Superior temporal gyrus (tissue), 1 donor: Measurements from ENCODE around the gene MYH16.
"Not testable (repeated sequence)": the region's sequence is repeated elsewhere in the genome, so short reads cannot be mapped to it uniquely, and the experiment has no call there.

Source experiments
- DNase-seq: peaks from one replicate; pipeline ENCODE4 v3.0.0-alpha.2; 2016; ENCODE audit errors: extremely low spot score

The MYH16 gene

GRCh38 chr7:99355098-99355497 is 82.5 kb downstream of the MYH16 start:
- no peak for DNase-seq

- peak; percentile 68 for DNase-seq
Observed at GRCh38 chr7:99357701-99358490, 85.3 kb downstream of the MYH16 start.

GRCh38 chr7:99358521-99358920 is 85.9 kb downstream of the MYH16 start:
- not testable (repeated sequence) for DNase-seq

GRCh38 chr7:99359465-99360154 is 87.0 kb downstream of the MYH16 start:
- DNase-seq = no peak
